ENCODE results near the gene ST3GAL3.

The ST3GAL3 gene

GRCh38 chr1:43969746-43970466 is 262.6 kb downstream of the ST3GAL3 start, which contains the start of gene DPH2:
Gene DPH2, plus strand, starts transcription at chr1:43970010. Its CDS starts 166 bp downstream, at chr1:43970176.
- FAIRE-seq, result peak; percentile 38

GRCh38 chr1:43970502-43970901 is 263.2 kb downstream of the ST3GAL3 start:
- FAIRE-seq, result no peak

- FAIRE-seq, result no peak
Observed at GRCh38 chr1:43970911-43971310, 263.6 kb downstream of the ST3GAL3 start.

GRCh38 chr1:43971336-43971980 is 264.1 kb downstream of the ST3GAL3 start:
- FAIRE-seq, result no peak

GRCh38 chr1:43973981-43974442 is 266.7 kb downstream of the ST3GAL3 start:
- no peak for FAIRE-seq

- no peak for FAIRE-seq
Observed at GRCh38 chr1:43974443-43975248, 267.3 kb downstream of the ST3GAL3 start, which contains the start of gene ATP6V0B. Gene ATP6V0B, plus strand, starts transcription at chr1:43974960. Its CDS starts 81 bp downstream, at chr1:43975041.

GRCh38 chr1:43975249-43975961 is 268.1 kb downstream of the ST3GAL3 start:
- FAIRE-seq, result no peak

GRCh38 chr1:43976045-43976444 is 268.7 kb downstream of the ST3GAL3 start:
- FAIRE-seq, result no peak

- no peak for FAIRE-seq
Observed at GRCh38 chr1:43976890-43977289, 269.6 kb downstream of the ST3GAL3 start.

- FAIRE-seq, result no peak
Observed at GRCh38 chr1:43977376-43978263, 270.3 kb downstream of the ST3GAL3 start.

GRCh38 chr1:43978264-43978550 is 270.9 kb downstream of the ST3GAL3 start:
- FAIRE-seq, result no peak

GRCh38 chr1:43978551-43979260 is 271.4 kb downstream of the ST3GAL3 start, which contains the start of gene B4GALT2:
Gene B4GALT2, plus strand, starts transcription at chr1:43979210. Its CDS starts 1,951 bp downstream, at chr1:43981161.
- FAIRE-seq, result no peak

GRCh38 chr1:43979261-43979527 is 271.9 kb downstream of the ST3GAL3 start:
- no peak for FAIRE-seq

GRCh38 chr1:43979528-43980254 is 272.4 kb downstream of the ST3GAL3 start:
- FAIRE-seq, result no peak

- no peak for FAIRE-seq
Observed at GRCh38 chr1:43980255-43981134, 273.2 kb downstream of the ST3GAL3 start.
